Smooth muscle cell (in vitro differentiated cells): ENCODE measurements around the gene SPSB2. TPM values are rescaled to one million over a fixed set of nuclear protein-coding genes. Genes with fewer than 3 reads are reported as not detected.

Source experiments
- DNase-seq: peaks from one replicate; lab custom pipeline; 2025; ENCODE audit not compliant: unreplicated experiment; lab: John Stamatoyannopoulos, UW
- H2AFZ ChIP-seq: fragments of 200-600 bp; sonication (generic); 2 replicates; pipeline ENCODE4 v1.6.0; 2016; ENCODE audit warnings: antibody characterized with exemption, low read depth, mild to moderate bottlenecking
- H3F3A ChIP-seq: fragments of 200-600 bp; sonication (generic); 2 replicates; pipeline ENCODE4 v1.6.0; 2017; ENCODE audit warnings: antibody characterized with exemption, low read depth
- H3K27ac ChIP-seq: fragments of 200-600 bp; sonication (generic); 2 replicates; pipeline ENCODE4 v1.5.1; 2016; ENCODE audit warnings: low read depth, mild to moderate bottlenecking
- H3K27me3 ChIP-seq: fragments of 200-600 bp; sonication (generic); 2 replicates; pipeline ENCODE4 v1.6.1; 2016; ENCODE audit warnings: low read depth, mild to moderate bottlenecking
- H3K36me3 ChIP-seq: fragments of 200-600 bp; sonication (generic); 2 replicates; pipeline ENCODE4 v1.5.1; 2016; ENCODE audit warnings: low read depth
- H3K4me1 ChIP-seq: fragments of 200-600 bp; sonication (generic); 2 replicates; pipeline ENCODE4 v1.5.1; 2016; ENCODE audit warnings: low read depth
- H3K4me2 ChIP-seq: fragments of 200-600 bp; sonication (generic); 2 replicates; pipeline ENCODE4 v1.6.0; 2016; ENCODE audit warnings: mild to moderate bottlenecking
- H3K4me3 ChIP-seq: fragments of 200-600 bp; sonication (generic); 2 replicates; pipeline ENCODE4 v1.5.1; 2016; ENCODE audit warnings: mild to moderate bottlenecking
- H3K79me2 ChIP-seq: fragments of 200-600 bp; sonication (generic); 2 replicates; pipeline ENCODE4 v1.6.0; 2016; ENCODE audit warnings: low read depth, mild to moderate bottlenecking
- H3K9ac ChIP-seq: fragments of 200-600 bp; sonication (generic); 2 replicates; pipeline ENCODE4 v1.6.0; 2016; ENCODE audit warnings: low read depth
- H3K9me3 ChIP-seq: fragments of 200-600 bp; sonication (generic); replicated peaks from 2 replicates; pipeline ENCODE4 v1.5.1; 2016; ENCODE audit warnings: low read depth
- H4K20me1 ChIP-seq: fragments of 200-600 bp; sonication (generic); 2 replicates; pipeline ENCODE4 v1.6.0; 2016; ENCODE audit warnings: low read depth
- CTCF ChIP-seq: fragments of 200-600 bp; sonication (generic); IDR thresholded peaks from 2 replicates; pipeline ENCODE4 v1.5.1; 2017; ENCODE audit warnings: borderline replicate concordance, mild to moderate bottlenecking, antibody characterized with exemption; ENCODE audit not compliant: insufficient read depth, poor library complexity, severe bottlenecking
- WGBS: methylation state at CpG from one replicate; pipeline ENCODE4 v1.1.7; 2016; ENCODE audit warnings: low lambda C conversion rate; 5-methylcytosine and 5-hydroxymethylcytosine counted together
- polyA plus RNA-seq: library from polyadenylated mRNA; unstranded; fragments of >200 nt; fragmentation: Nextera tagmentation; extraction: Ambion mirVana; gene quantifications from 2 replicates; pipeline ENCODE4 v1.2.1, GENCODE V29; 2016
- total RNA-seq: library from RNA; depleted of rRNA; stranded (reverse); fragments of >200 nt; gene quantifications from 2 replicates; pipeline ENCODE4 v1.2.3, GENCODE V29; 2014

SPSB2 gene
- total and polyA plus RNA-seq, 2 experiments from 2014 or later, result 2.5 to 5.9 TPM

GRCh38 chr12:6863033-6863432, 10.1 kb downstream of the SPSB2 start:
- Histone ChIP-seq H3K27ac (no peak overlapping the region), H3K27me3 (no peaks in the 10 kb centered on the region), H2AFZ (no peak overlapping the region), H3K79me2 (peaks cover 7% of the 10 kb centered on the region), H3K9ac (no peak overlapping the region), H4K20me1 (peaks cover 6% of the 10 kb centered on the region), H3K4me3 (no peak overlapping the region), H3K9me3 (no peaks in the 10 kb centered on the region), H3F3A (peaks cover 22% of the 10 kb centered on the region), H3K4me1 (no peaks in the 10 kb centered on the region), H3K36me3 (no peaks in the 10 kb centered on the region), H3K4me2 (no peak overlapping the region)
- no peak for DNase-seq
- 97% methylated on average over 11 of the region's 11 CpGs for WGBS
- TF ChIP-seq CTCF, result no peak

DNA sequence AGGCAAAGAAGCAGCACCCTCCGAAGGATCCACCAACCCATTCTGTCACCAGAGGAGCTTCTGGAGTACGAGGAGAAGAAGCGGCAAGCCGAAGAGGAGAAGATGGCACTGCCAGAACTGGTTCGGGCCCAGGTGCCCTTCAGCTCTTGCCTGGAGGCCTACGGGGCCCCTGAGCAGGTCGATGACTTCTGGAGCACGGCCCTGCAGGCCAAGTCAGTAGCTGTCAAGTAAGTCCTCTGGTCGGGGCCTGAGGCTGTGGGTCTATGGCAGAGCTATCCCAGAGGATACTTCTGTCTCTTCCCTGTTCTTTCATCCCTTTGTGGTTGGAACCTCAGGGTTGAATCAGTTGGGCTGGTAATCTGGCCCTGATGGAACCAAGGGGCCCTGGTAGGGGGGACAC, 11.7 kb downstream of the SPSB2 start:
- no peak overlapping the region for H3K27ac ChIP-seq
- no peak for TF ChIP-seq CTCF
- H2AFZ ChIP-seq, result no peak overlapping the region
- H3K4me2 ChIP-seq, result no peak overlapping the region
- no peaks in the 10 kb centered on the region for H3K79me2 ChIP-seq
- no peaks in the 10 kb centered on the region for H3K27me3 ChIP-seq
- H3K4me3 ChIP-seq, result no peak overlapping the region
- no peaks in the 10 kb centered on the region for H3K9me3 ChIP-seq
- peaks cover 20% of the 10 kb centered on the region for H3F3A ChIP-seq
- H3K4me1 ChIP-seq, result no peaks in the 10 kb centered on the region
- H3K36me3 ChIP-seq, result no peaks in the 10 kb centered on the region
- DNase-seq, result no peak
- H3K9ac ChIP-seq, result no peak overlapping the region
- WGBS, result over 99% methylated on average over 9 of the region's 9 CpGs
- no peaks in the 10 kb centered on the region for H4K20me1 ChIP-seq

- no peak overlapping the region for H3K27ac ChIP-seq
- no peaks in the 10 kb centered on the region for H3K9me3 ChIP-seq
- H2AFZ ChIP-seq, result no peak overlapping the region
- no peaks in the 10 kb centered on the region for H3K79me2 ChIP-seq
- no peaks in the 10 kb centered on the region for H3K36me3 ChIP-seq
- H3F3A ChIP-seq, result peaks cover 20% of the 10 kb centered on the region
- H3K4me1 ChIP-seq, result no peaks in the 10 kb centered on the region
- no peak overlapping the region for H3K9ac ChIP-seq
- no peak for TF ChIP-seq CTCF
- H3K4me2 ChIP-seq, result no peak overlapping the region
- H3K27me3 ChIP-seq, result no peaks in the 10 kb centered on the region
- DNase-seq, result no peak
- H3K4me3 ChIP-seq, result no peak overlapping the region
- 98% methylated on average over 7 of the region's 7 CpGs for WGBS
- H4K20me1 ChIP-seq, result no peaks in the 10 kb centered on the region
Measured at GRCh38 chr12:6860942-6861341, 12.2 kb downstream of the SPSB2 start.

DNA sequence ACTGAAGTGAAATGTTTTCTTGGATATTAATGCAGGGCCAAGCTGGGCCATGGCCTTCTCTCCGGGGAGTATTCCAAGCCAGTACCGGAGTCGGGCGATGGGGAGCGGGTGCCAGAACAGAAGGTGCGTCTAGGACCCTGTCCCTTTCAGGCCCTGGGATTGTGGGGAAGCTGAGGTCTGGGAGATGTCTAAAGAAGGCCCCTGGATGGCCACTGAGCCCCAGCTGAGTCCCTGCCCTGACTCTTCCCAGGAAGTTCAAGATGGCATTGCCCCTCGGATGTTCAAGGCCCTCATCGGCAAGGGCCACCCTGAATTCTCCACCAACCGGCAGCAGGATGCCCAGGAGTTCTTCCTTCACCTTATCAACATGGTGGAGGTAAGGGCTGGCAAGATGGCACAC, 13.0 kb downstream of the SPSB2 start:
- no peak overlapping the region for H3K9ac ChIP-seq
- peaks cover 4% of the 10 kb centered on the region for H3K79me2 ChIP-seq
- H3K9me3 ChIP-seq, result no peaks in the 10 kb centered on the region
- peaks cover 12% of the 10 kb centered on the region for H3F3A ChIP-seq
- H3K4me3 ChIP-seq, result no peak overlapping the region
- H3K4me2 ChIP-seq, result no peak overlapping the region
- H3K27me3 ChIP-seq, result no peaks in the 10 kb centered on the region
- no peak for TF ChIP-seq CTCF
- H4K20me1 ChIP-seq, result peaks cover under 1% of the 10 kb centered on the region
- no peaks in the 10 kb centered on the region for H3K4me1 ChIP-seq
- WGBS, result 95% methylated on average over 9 of the region's 9 CpGs
- no peak overlapping the region for H2AFZ ChIP-seq
- H3K27ac ChIP-seq, result no peak overlapping the region
- no peaks in the 10 kb centered on the region for H3K36me3 ChIP-seq
- DNase-seq, result no peak
